ENCODE measurements around the gene NELFA.
A peak's percentile ranks its signal among the peaks of the same experiment; 100 is the strongest.

NELFA gene

GRCh38 chr4:2008921-2009650, at the start of gene NELFA (continued):
- TF ChIP-seq ZBTB8A (tag by site-specific recombination; IDR thresholded peaks at IDR 0.05), result peak; percentile 85
- no peak for TF ChIP-seq ZNF248 (tag by site-specific recombination; IDR thresholded peaks at IDR 0.05)
- TF ChIP-seq ZNF513 (tag by site-specific recombination; IDR thresholded peaks at IDR 0.05), result no peak
- no peak for TF ChIP-seq ZNF518A (tag by site-specific recombination; conservative IDR thresholded peaks at IDR 0.05; ENCODE audit: low read depth)
- no peak for TF ChIP-seq ZNF350 (tag by site-specific recombination; IDR thresholded peaks at IDR 0.05)
- no peak for TF ChIP-seq ZSCAN4 (tag by site-specific recombination; IDR thresholded peaks at IDR 0.05)
- TF ChIP-seq ATF2 (tag by site-specific recombination; IDR thresholded peaks at IDR 0.05; ENCODE audit: low read depth), result peak; percentile 98
- TF ChIP-seq ZNF146 (tag by site-specific recombination; IDR thresholded peaks at IDR 0.05), result no peak
- peak; percentile 53; the same call in 1 of the 2 replicates for TF ChIP-seq ZNF391 (tag by site-specific recombination; IDR thresholded peaks at IDR 0.05; ENCODE audit: borderline replicate concordance, low read depth)
- TF ChIP-seq ZNF621 (tag by site-specific recombination; IDR thresholded peaks at IDR 0.05), result no peak
- TF ChIP-seq ZNF510 (tag by site-specific recombination; IDR thresholded peaks at IDR 0.05; ENCODE audit: insufficient replicate concordance), result no peak
- no peak for TF ChIP-seq ZNF18 (tag by site-specific recombination; IDR thresholded peaks at IDR 0.05)
- no peak for TF ChIP-seq ZNF214 (tag by site-specific recombination; IDR thresholded peaks at IDR 0.05; ENCODE audit: borderline replicate concordance)
- TF ChIP-seq PRDM10 (tag by site-specific recombination; IDR thresholded peaks at IDR 0.05), result peak; percentile 48
- no peak for TF ChIP-seq ELK4 (IDR thresholded peaks at IDR 0.05; ENCODE audit: borderline replicate concordance, low read depth, low read length)
- TF ChIP-seq ZNF747 (tag by site-specific recombination; IDR thresholded peaks at IDR 0.05), result no peak
- peak; percentile 98 for TF ChIP-seq ZBTB20 (tag by site-specific recombination; IDR thresholded peaks at IDR 0.05)
- TF ChIP-seq ZNF112 (tag by site-specific recombination; IDR thresholded peaks at IDR 0.05), result no peak
- TF ChIP-seq ZNF394 (tag by site-specific recombination; IDR thresholded peaks at IDR 0.05; ENCODE audit: borderline replicate concordance), result peak; percentile 31; the same call in 1 of the 2 replicates

Measured in HEK293 (cell line).